Measurements from ENCODE around the gene CARD14. TPM values are rescaled to one million over a fixed set of nuclear protein-coding genes. Genes with fewer than 3 reads are reported as not detected.

CARD14 gene
- total RNA-seq, 1 experiment from 2014 or later: 0.24 TPM

- TF ChIP-seq CTCF (conservative IDR thresholded peaks at IDR 0.05): no peak
Observed at GRCh38 chr17:80169107-80169506, 723 bp upstream of the CARD14 start.

More at GRCh38 chr17:80169107-80169506, 723 bp upstream of the CARD14 start:
- no peaks in the 10 kb centered on the region for H3K4me1 ChIP-seq (ENCODE audit: insufficient read depth, low read length)
- no peak overlapping the region for H2BK5ac ChIP-seq (ENCODE audit: insufficient read length, low read length)
- DNase-seq: no peak
- no peak overlapping the region for H3K14ac ChIP-seq (ENCODE audit: insufficient read depth, low read length)
- Mint-ChIP-seq H3K4me3 (no peak overlapping the region), H3K36me3 (ENCODE audit: insufficient read depth in 1 of 3, low read depth in 3 of 3) (no peaks in the 10 kb centered on the region; a peak in 1 of 7 replicates), H3K4me1 (peaks cover 8 to 20% of the 10 kb centered on the region in 2 experiments), H3K27ac (no peak overlapping the region), H3K9me3 (no peaks in the 10 kb centered on the region; a peak in 1 of 5 replicates), H3K27me3 (ENCODE audit: low read depth) (peaks cover 29% of the 10 kb centered on the region)
- H2AFZ ChIP-seq (ENCODE audit: low read length): no peak overlapping the region
- no peak overlapping the region for H2BK120ac ChIP-seq (ENCODE audit: low read depth, low read length, poor library complexity, severe bottlenecking)
- H3K27ac ChIP-seq (ENCODE audit: insufficient read length, low read depth, low read length): no peak overlapping the region
- no CpG with 5 or more reads among the region's 5 CpGs for WGBS (ENCODE audit: extremely low coverage, insufficient read length, low lambda C conversion rate)
- no peaks in the 10 kb centered on the region for H3K79me1 ChIP-seq (ENCODE audit: insufficient read depth, low read depth, low read length, poor library complexity, severe bottlenecking)
- H3K23me2 ChIP-seq (ENCODE audit: insufficient read length, low read depth, low read length, poor library complexity, severe bottlenecking): no peaks in the 10 kb centered on the region
- H4K8ac ChIP-seq (replicated peaks; ENCODE audit: insufficient read length, low read depth, low read length): no peak overlapping the region
- H2AK5ac ChIP-seq (ENCODE audit: insufficient read length, low read length): no peak overlapping the region
- H3K23ac ChIP-seq (ENCODE audit: insufficient read length, low read depth, low read length): no peak overlapping the region
- H3K79me2 ChIP-seq (ENCODE audit: insufficient read depth, low read length): no peaks in the 10 kb centered on the region
- no peaks in the 10 kb centered on the region for H4K20me1 ChIP-seq (ENCODE audit: control insufficient read depth, insufficient read depth, insufficient read length)
- H3T11ph ChIP-seq (ENCODE audit: low read length): no peak overlapping the region
- H3K56ac ChIP-seq (ENCODE audit: insufficient read length, low read depth, low read length): no peak overlapping the region
- H4K5ac ChIP-seq (ENCODE audit: insufficient read length, low read depth, low read length): no peak overlapping the region
- no peak overlapping the region for H2BK12ac ChIP-seq (ENCODE audit: insufficient read length, low read depth, low read length)
- H3K9me3 ChIP-seq (ENCODE audit: control insufficient read depth, low read depth, low read length): no peaks in the 10 kb centered on the region
- no peak overlapping the region for H3K4ac ChIP-seq (ENCODE audit: low read depth, low read length)
- no peak overlapping the region for H2BK15ac ChIP-seq (ENCODE audit: low read depth, low read length)
- no peak overlapping the region for H4K91ac ChIP-seq (ENCODE audit: insufficient read length, low read depth, low read length)
- H2BK20ac ChIP-seq (ENCODE audit: low read depth, low read length, poor library complexity, severe bottlenecking): no peak overlapping the region
- H3K9ac ChIP-seq (ENCODE audit: extremely low read depth, insufficient read length, low read length): no peak overlapping the region
- H3K27me3 ChIP-seq (ENCODE audit: insufficient read depth, low read length): no peaks in the 10 kb centered on the region
- H3K18ac ChIP-seq (ENCODE audit: insufficient read length, low read depth, low read length): no peak overlapping the region
- no peak overlapping the region for H3K4me2 ChIP-seq (ENCODE audit: insufficient read depth, insufficient read length, low read length)
